Activated T-helper 1 cell treated with anti-CD3 and anti-CD28 coated beads, Interleukin-12 subunit alpha, Interleukin-12 subunit beta, Interleukin-2, Interleukin-4 antibody, amounts not matched to agents 30 ng/mL and 10 ng/mL and 1 ng/mL, durations not matched to agents 14 hours and 24 hours and 36 hours (primary cell): ENCODE measurements around the gene CCNQ. TPM values are rescaled to one million over a fixed set of nuclear protein-coding genes. Genes with fewer than 3 reads are reported as not detected.

Experiments used
- DNase-seq: peaks from one replicate; pipeline ENCODE4 v3.0.0; 2021; ENCODE audit warnings: low spot score
- H3K27ac Mint-ChIP-seq: one replicate; pipeline ENCODE4 v1.8.0; 2021; ENCODE audit warnings: mild to moderate bottlenecking, mixed read lengths
- H3K27me3 Mint-ChIP-seq: one replicate; pipeline ENCODE4 v1.8.0; 2022; ENCODE audit warnings: mild to moderate bottlenecking, moderate library complexity, mixed read lengths; ENCODE audit not compliant: insufficient read depth
- H3K36me3 Mint-ChIP-seq: one replicate; pipeline ENCODE4 v1.8.0; 2021; ENCODE audit warnings: low read depth, mixed read lengths
- H3K4me1 Mint-ChIP-seq: one replicate; pipeline ENCODE4 v1.8.0; 2021; ENCODE audit warnings: low read depth, mixed read lengths
- H3K4me3 Mint-ChIP-seq: one replicate; pipeline ENCODE4 v1.8.0; 2021; ENCODE audit warnings: mild to moderate bottlenecking, moderate library complexity, mixed read lengths
- H3K9me3 Mint-ChIP-seq: one replicate; pipeline ENCODE4 v1.8.0; 2021; ENCODE audit warnings: mixed read lengths
- intact Hi-C: fragments of 100-400 bp; cut with micrococcal nuclease; formaldehyde crosslinking; loops from one replicate; pipeline ENCODE4 v1.15.1; 2024
- total RNA-seq: library from RNA; stranded (reverse); gene quantifications from 2 replicates; pipeline ENCODE4 v1.2.3, GENCODE V29; 2022

The CCNQ gene
- total RNA-seq, 1 donor from 2014 or later = 28.0 TPM

GRCh38 chrX:153592966-153593688, 5.8 kb downstream of the CCNQ start:
- Mint-ChIP-seq H3K27me3 (no peaks in the 10 kb centered on the region), H3K9me3 (no peaks in the 10 kb centered on the region), H3K36me3 (peaks cover 24% of the 10 kb centered on the region), H3K4me1 (peaks cover 17% of the 10 kb centered on the region), H3K27ac (no peak overlapping the region), H3K4me3 (no peak overlapping the region)
- DNase-seq = no peak
- intact Hi-C loops = no loop called here

GRCh38 chrX:153592091-153592833, 6.7 kb downstream of the CCNQ start:
- no peak for DNase-seq
- H3K4me3 Mint-ChIP-seq = no peak overlapping the region
- intact Hi-C loops = no loop called here
- H3K27me3 Mint-ChIP-seq = no peaks in the 10 kb centered on the region
- no peaks in the 10 kb centered on the region for H3K9me3 Mint-ChIP-seq
- H3K36me3 Mint-ChIP-seq = peaks cover 27% of the 10 kb centered on the region
- no peak overlapping the region for H3K27ac Mint-ChIP-seq
- H3K4me1 Mint-ChIP-seq = peaks cover 8% of the 10 kb centered on the region

- H3K27ac Mint-ChIP-seq = no peak overlapping the region
- peaks cover 28% of the 10 kb centered on the region for H3K36me3 Mint-ChIP-seq
- no peak overlapping the region for H3K4me3 Mint-ChIP-seq
- DNase-seq = no peak
- no peaks in the 10 kb centered on the region for H3K27me3 Mint-ChIP-seq
- H3K4me1 Mint-ChIP-seq = no peaks in the 10 kb centered on the region
- intact Hi-C loops = no loop called here
- H3K9me3 Mint-ChIP-seq = no peaks in the 10 kb centered on the region
These were observed 7.7 kb downstream of the CCNQ start for GRCh38 chrX:153590961-153591956.

- Mint-ChIP-seq H3K27ac (no peak overlapping the region), H3K9me3 (no peaks in the 10 kb centered on the region)
These were observed 10.0 kb downstream of the CCNQ start for GRCh38 chrX:153588782-153589446.

GRCh38 chrX:153588021-153588781, 10.7 kb downstream of the CCNQ start:
- intact Hi-C loops = no loop called here
- Mint-ChIP-seq H3K36me3 (peaks cover 26% of the 10 kb centered on the region), H3K9me3 (no peaks in the 10 kb centered on the region), H3K4me3 (no peak overlapping the region), H3K27ac (no peak overlapping the region), H3K4me1 (peaks cover 8% of the 10 kb centered on the region), H3K27me3 (no peaks in the 10 kb centered on the region)
- DNase-seq = no peak

More at GRCh38 chrX:153588782-153589446, 10.0 kb downstream of the CCNQ start:
- intact Hi-C loops = no loop called here
- DNase-seq = no peak
- H3K27me3 Mint-ChIP-seq = no peaks in the 10 kb centered on the region
- peaks cover 30% of the 10 kb centered on the region for H3K36me3 Mint-ChIP-seq
- H3K4me1 Mint-ChIP-seq = peaks cover 1% of the 10 kb centered on the region
- H3K4me3 Mint-ChIP-seq = no peak overlapping the region

GRCh38 chrX:153587342-153587741, 11.6 kb downstream of the CCNQ start:
- no peak for DNase-seq
- H3K4me1 Mint-ChIP-seq = peaks cover 17% of the 10 kb centered on the region
- no peaks in the 10 kb centered on the region for H3K27me3 Mint-ChIP-seq
- H3K4me3 Mint-ChIP-seq = no peak overlapping the region
- intact Hi-C loops = no loop called here
- no peak overlapping the region for H3K27ac Mint-ChIP-seq
- H3K9me3 Mint-ChIP-seq = no peaks in the 10 kb centered on the region
- H3K36me3 Mint-ChIP-seq = peaks cover 21% of the 10 kb centered on the region

- H3K36me3 Mint-ChIP-seq = peaks cover 16% of the 10 kb centered on the region
- H3K27me3 Mint-ChIP-seq = no peaks in the 10 kb centered on the region
- no peaks in the 10 kb centered on the region for H3K9me3 Mint-ChIP-seq
- intact Hi-C loops = no loop called here
- no peak for DNase-seq
- no peak overlapping the region for H3K27ac Mint-ChIP-seq
- no peak overlapping the region for H3K4me3 Mint-ChIP-seq
- H3K4me1 Mint-ChIP-seq = peaks cover 17% of the 10 kb centered on the region
These were observed 13.1 kb downstream of the CCNQ start for GRCh38 chrX:153585827-153586226.

- Mint-ChIP-seq H3K9me3 (no peaks in the 10 kb centered on the region), H3K27ac (peak overlapping the region; percentile 12), H3K36me3 (peaks cover 16% of the 10 kb centered on the region), H3K4me3 (no peak overlapping the region), H3K4me1 (peaks cover 17% of the 10 kb centered on the region), H3K27me3 (no peaks in the 10 kb centered on the region)
- no peak for DNase-seq
- intact Hi-C loops = loop anchor here (1.0 kb wide), 1 partner anchor 15 kb away; no protein-coding TSS in a partner anchor
These were observed 15.5 kb downstream of the CCNQ start for GRCh38 chrX:153583433-153583832.

- Mint-ChIP-seq H3K27ac (no peak overlapping the region), H3K36me3 (peaks cover 12% of the 10 kb centered on the region), H3K4me1 (peaks cover 17% of the 10 kb centered on the region), H3K4me3 (peak overlapping the region; percentile 54), H3K9me3 (no peaks in the 10 kb centered on the region), H3K27me3 (no peaks in the 10 kb centered on the region)
- DNase-seq = peak; percentile 59
- intact Hi-C loops = loop anchor here (1.0 kb wide), 1 partner anchor 15 kb away; no protein-coding TSS in a partner anchor
These were observed 16.0 kb downstream of the CCNQ start for GRCh38 chrX:153582896-153583295.

GRCh38 chrX:153580700-153581386, 18.1 kb downstream of the CCNQ start:
- intact Hi-C loops = no loop called here
- Mint-ChIP-seq H3K4me3 (no peak overlapping the region), H3K4me1 (peaks cover 17% of the 10 kb centered on the region), H3K27me3 (no peaks in the 10 kb centered on the region), H3K27ac (no peak overlapping the region), H3K9me3 (no peaks in the 10 kb centered on the region), H3K36me3 (peaks cover 7% of the 10 kb centered on the region)
- DNase-seq = no peak

- no peak for DNase-seq
- H3K4me1 Mint-ChIP-seq = peaks cover 16% of the 10 kb centered on the region
- H3K27me3 Mint-ChIP-seq = no peaks in the 10 kb centered on the region
- intact Hi-C loops = no loop called here
- no peak overlapping the region for H3K27ac Mint-ChIP-seq
- no peaks in the 10 kb centered on the region for H3K9me3 Mint-ChIP-seq
- H3K4me3 Mint-ChIP-seq = no peak overlapping the region
- H3K36me3 Mint-ChIP-seq = no peaks in the 10 kb centered on the region
These were observed 20.1 kb downstream of the CCNQ start for GRCh38 chrX:153578889-153579288.
